HG03135 (cell line): ENCODE data around the gene SPATS2L.

Experiments
- ATAC-seq: cut with Tn5 transposase; IDR thresholded peaks from one replicate; pipeline ENCODE4 v1.9.1; 2021; ENCODE audit warnings: mild to moderate bottlenecking, moderate library complexity; ENCODE audit not compliant: unreplicated experiment

SPATS2L gene

DNA sequence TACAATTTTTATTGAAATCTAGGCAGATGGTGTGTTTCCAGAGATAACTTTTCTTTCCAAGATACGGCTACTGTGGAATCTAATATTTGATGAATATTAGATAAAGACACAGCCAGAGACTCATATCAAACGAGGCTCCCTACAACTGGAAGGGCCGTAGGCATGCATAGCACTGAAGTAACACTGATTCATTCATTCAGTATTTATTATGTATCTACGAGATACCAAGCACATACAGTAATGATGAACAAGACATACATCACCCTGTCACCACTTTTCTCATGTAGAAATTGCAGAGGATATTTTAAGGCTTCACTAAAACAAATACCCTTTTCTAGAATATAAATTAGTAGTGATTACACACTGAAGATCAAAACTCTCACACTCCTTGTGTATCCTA lies 128.9 kb downstream of the SPATS2L start:
- no peak for ATAC-seq

DNA sequence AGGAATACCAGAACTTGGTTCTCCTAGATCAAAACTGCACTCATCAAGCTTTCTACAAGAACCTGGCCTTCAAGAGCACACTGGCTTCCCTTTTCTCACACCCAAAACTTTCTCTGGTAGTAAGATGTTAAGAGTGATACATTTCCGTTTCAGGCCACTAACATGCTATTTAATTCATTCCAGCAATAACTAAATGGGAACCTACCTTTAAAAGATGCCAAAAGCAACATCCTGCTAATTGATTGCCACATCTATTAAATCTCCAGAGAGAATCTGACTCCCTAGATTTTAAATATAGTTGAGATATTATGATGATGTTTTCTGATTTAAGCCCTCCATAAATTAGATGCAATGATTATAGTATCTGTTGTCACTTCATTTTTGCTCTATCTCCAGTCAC lies 131.8 kb downstream of the SPATS2L start:
- ATAC-seq, result no peak

DNA sequence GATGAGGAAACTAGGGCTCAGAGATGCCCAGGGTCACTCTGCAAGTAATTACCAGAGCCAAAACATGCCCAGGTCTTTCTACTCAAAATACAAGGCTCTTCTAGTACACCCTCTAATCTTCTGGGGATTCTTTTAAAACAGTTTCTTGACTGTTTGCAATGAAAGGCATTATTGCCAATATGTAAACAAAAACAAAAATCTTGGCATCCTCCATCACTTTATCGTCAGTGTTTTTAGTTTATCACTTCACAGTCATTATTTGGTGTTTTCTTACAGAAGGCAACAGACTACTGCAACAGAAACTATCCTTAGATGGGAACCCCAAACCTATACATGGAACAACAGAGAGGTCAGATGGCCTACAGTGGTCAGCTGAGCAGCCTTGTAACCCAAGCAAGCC lies 132.4 kb downstream of the SPATS2L start:
- no peak for ATAC-seq

- no peak for ATAC-seq
Observed at GRCh38 chr2:200439981-200440380, 133.5 kb downstream of the SPATS2L start.

DNA sequence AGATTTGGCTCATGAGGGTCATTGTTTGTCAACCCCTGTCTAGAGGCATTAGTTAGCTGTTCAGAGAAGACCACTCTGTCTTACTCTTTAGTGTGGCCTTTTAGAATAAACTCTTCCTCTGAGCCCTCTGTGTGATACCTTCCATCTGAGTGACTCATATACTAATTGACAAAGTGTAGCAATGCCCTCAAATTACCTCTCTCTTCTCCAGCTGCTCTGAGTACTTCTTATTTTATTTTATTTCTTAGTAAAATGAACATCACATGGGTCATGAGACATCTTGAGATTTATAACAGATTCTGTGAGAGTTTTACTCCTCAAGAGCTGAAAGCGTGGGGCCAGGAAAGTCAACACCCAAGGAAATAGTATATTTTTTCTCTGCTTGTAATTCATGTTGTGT lies 136.0 kb downstream of the SPATS2L start:
- no peak for ATAC-seq

GRCh38 chr2:200443376-200443775 lies 136.9 kb downstream of the SPATS2L start:
- ATAC-seq, result no peak

GRCh38 chr2:200443916-200444315 lies 137.4 kb downstream of the SPATS2L start:
- no peak for ATAC-seq

GRCh38 chr2:200444530-200444929 lies 138.0 kb downstream of the SPATS2L start:
- ATAC-seq, result no peak

DNA sequence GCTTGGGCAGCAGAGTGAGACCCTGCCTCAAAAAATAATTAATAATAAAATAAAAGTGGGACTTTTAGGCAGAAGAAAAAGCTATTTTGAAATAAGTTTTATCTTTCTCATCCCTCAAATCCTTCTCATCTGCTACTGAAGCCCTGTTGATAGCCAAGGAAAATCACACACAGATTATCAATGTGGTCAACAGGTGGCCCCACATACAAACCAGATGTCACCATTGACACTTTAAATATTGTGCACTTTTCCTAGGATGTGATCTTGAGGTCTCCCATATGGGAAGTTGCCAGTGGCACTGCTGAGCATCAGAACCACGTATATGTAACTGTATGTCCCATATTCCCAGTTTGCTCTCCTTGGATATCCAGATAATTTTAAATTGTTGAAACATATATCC lies 138.8 kb downstream of the SPATS2L start:
- ATAC-seq, result no peak

- ATAC-seq, result no peak
Observed at GRCh38 chr2:200446612-200447011, 140.1 kb downstream of the SPATS2L start.

DNA sequence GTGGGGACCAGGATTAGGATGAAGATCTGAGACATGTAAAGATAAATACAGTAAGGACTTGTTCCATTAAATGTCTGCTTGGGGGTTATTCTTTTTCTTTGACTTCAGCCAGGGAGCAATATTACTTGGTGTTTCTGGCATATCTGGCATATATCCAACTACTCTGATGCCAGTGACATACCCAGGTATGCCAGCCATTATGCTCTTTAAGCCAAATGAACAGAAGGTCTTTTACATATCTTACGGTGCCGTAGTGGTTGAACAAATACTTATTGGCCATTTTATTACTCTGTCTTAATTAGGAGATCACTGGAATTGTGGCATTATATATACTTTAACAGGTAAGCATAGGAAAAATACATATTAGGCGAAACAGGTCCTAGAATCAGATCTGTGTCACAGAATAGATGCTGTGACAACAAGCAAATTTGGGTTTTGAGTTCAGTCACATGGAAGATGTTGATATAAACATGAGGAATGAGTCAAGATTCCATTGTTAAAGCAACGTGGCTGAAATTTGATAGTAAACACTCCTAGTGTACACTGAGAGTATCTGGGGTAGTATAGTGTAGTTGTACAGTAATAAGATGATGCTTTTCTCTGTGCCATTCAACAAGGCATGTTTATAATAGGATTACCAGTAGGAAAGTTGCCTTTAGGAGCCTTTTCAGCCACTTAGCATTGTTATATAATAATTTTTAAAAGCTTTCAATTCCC lies 140.8 kb downstream of the SPATS2L start:
- no peak for ATAC-seq

- ATAC-seq, result no peak
Observed at GRCh38 chr2:200448455-200448854, 142.0 kb downstream of the SPATS2L start.

- ATAC-seq, result no peak
Observed at GRCh38 chr2:200449149-200449548, 142.7 kb downstream of the SPATS2L start.

GRCh38 chr2:200450288-200450687 lies 143.8 kb downstream of the SPATS2L start:
- ATAC-seq, result no peak

GRCh38 chr2:200451511-200451910 lies 145.0 kb downstream of the SPATS2L start:
- ATAC-seq, result no peak

GRCh38 chr2:200452377-200452776 lies 145.9 kb downstream of the SPATS2L start:
- ATAC-seq, result no peak

GRCh38 chr2:200453142-200453852 lies 146.8 kb downstream of the SPATS2L start:
- ATAC-seq, result no peak

GRCh38 chr2:200453853-200454534 lies 147.5 kb downstream of the SPATS2L start:
- no peak for ATAC-seq

DNA sequence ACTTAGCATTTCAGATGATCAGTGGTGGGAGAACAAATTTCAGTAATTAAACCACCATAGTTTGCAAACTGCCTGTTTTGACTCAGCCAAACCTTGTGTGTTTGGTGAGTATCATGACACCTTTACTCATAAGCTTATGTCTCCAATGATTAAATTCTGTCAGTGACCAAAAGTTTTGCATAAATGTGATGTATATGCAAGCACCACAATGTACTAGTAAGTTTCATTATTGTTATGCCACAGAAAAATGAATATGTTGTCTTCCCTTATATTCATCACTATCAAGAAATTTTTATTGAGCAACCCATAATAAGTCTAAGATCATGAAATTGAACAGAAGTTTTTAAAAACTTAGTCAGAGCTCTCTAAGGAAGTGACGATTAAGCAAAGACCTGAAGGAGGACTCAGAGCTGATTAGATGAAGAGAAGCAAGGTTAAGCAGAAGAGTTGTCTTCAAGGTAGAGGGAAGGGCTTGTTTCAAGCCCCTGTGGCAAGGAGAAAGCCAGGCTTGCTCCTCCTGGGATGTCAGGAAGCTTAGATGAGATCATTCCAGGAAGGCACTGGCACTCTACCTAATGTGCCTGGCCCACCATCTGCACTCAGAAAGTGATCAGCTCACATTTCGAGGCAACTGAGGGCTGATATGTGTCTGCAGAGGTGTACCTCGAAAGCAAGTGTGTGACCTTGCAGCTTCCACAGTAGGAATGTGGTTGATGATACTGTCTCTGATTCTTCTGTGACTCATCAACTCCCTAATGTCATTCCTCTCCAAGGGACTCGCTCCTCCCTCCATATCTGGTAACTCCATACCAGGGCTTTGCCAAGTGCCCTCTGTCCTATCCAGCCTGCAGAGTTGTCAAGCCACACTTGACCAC lies 148.7 kb downstream of the SPATS2L start:
- peak; percentile 90 for ATAC-seq

GRCh38 chr2:200455958-200456421 lies 149.5 kb downstream of the SPATS2L start:
- peak; percentile 38 for ATAC-seq

GRCh38 chr2:200456567-200456966 lies 150.1 kb downstream of the SPATS2L start:
- no peak for ATAC-seq
